Tibial nerve (tissue), 4 donors: ENCODE results near the gene SLC35B2.

Experiments used
- CTCF ChIP-seq, 5 experiments: fragments of 200-600 bp in 3 of 5; fragments of 450-650 bp in 2 of 5; sonication (generic) in 3 of 5; IDR thresholded peaks; one replicate each; pipeline ENCODE4 v1.5.1; 2016 to 2019; ENCODE audit warnings: antibody characterized with exemption in 5 of 5, mild to moderate bottlenecking in 3 of 5, moderate library complexity in 2 of 5
- EP300 ChIP-seq, 2 donors: sonication (generic); formaldehyde crosslinking; IDR thresholded peaks; one replicate each; pipeline ENCODE4 v1.6.1; 2017; ENCODE audit warnings: antibody characterized with exemption in 2 of 2, mild to moderate bottlenecking in 1 of 2
- POLR2A ChIP-seq, 2 donors: fragments of 450-650 bp; IDR thresholded peaks; one replicate each; pipeline ENCODE4 v1.6.1; 2017; ENCODE audit warnings: antibody characterized with exemption in 2 of 2, mild to moderate bottlenecking in 2 of 2, moderate library complexity in 2 of 2

DNA sequence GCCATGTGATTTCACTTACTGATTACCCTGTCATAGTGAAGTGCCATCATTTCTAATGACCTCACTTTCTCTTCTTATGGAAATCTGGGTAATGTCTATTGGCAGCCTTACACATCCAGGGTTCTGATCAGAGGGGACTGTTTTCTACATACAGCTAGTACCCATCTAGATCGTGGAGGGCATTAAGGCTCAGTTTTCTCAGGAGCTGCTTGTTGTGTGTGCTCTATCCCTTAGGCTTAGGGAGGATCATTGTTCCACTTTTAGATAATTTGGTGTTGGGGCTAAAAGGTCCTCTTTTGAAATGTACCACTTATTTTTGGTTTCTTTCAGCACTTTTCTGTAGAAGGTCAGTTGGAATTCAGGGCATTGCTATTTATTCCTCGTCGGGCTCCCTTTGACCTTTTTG is 6.6 kb downstream of the SLC35B2 start:
- TF ChIP-seq POLR2A (IDR thresholded peaks at IDR 0.05) = no peak
- TF ChIP-seq CTCF (IDR thresholded peaks at IDR 0.05) = no peak
- no peak for TF ChIP-seq EP300 (IDR thresholded peaks at IDR 0.05)
